HT-29 (cell line): Measurements from ENCODE around the gene TESK1. TPM values are rescaled to one million over a fixed set of nuclear protein-coding genes. Genes with fewer than 3 reads are reported as not detected.

Experiments
- DNase-seq: peaks from one replicate; pipeline ENCODE4 v3.0.0-alpha.2; 2015; ENCODE audit warnings: low spot score
- total RNA-seq: library from RNA; depleted of rRNA; stranded (reverse); fragments of >200 nt; shearing (Covaris generic); gene quantifications from 2 replicates; pipeline ENCODE4 v1.2.3, GENCODE V29; 2014; rRNA removed

Gene TESK1
- 7.7 and 7.9 TPM in 2 replicates for total RNA-seq

- DNase-seq, result peak; percentile 81
Measured at GRCh38 chr9:35604578-35605350, at the start of gene TESK1. TSS of gene TESK1 (plus strand) at chr9:35605262. CDS start at chr9:35605620, 358 bp downstream.

- no peak for DNase-seq
Measured at GRCh38 chr9:35555881-35556280, 49.2 kb upstream of the TESK1 start.

GRCh38 chr9:35556776-35557175, 48.3 kb upstream of the TESK1 start:
- DNase-seq, result no peak

GRCh38 chr9:35557320-35557719, 47.7 kb upstream of the TESK1 start:
- DNase-seq, result no peak

GRCh38 chr9:35558185-35558584, 46.9 kb upstream of the TESK1 start:
- DNase-seq, result no peak

- no peak for DNase-seq
Measured at GRCh38 chr9:35559792-35560530, 45.1 kb upstream of the TESK1 start.

- DNase-seq, result no peak
Measured at GRCh38 chr9:35560625-35561337, 44.3 kb upstream of the TESK1 start.

- no peak for DNase-seq
Measured at GRCh38 chr9:35561468-35562261, 43.4 kb upstream of the TESK1 start.

- no peak for DNase-seq
Measured at GRCh38 chr9:35562895-35563780, 41.9 kb upstream of the TESK1 start.

- no peak for DNase-seq
Measured at GRCh38 chr9:35563791-35564197, 41.3 kb upstream of the TESK1 start.

- no peak for DNase-seq
Measured at GRCh38 chr9:35564658-35565061, 40.4 kb upstream of the TESK1 start.

GRCh38 chr9:35566417-35566816, 38.6 kb upstream of the TESK1 start:
- no peak for DNase-seq

GRCh38 chr9:35568196-35568595, 36.9 kb upstream of the TESK1 start:
- no peak for DNase-seq

- DNase-seq, result no peak
Measured at GRCh38 chr9:35569206-35569605, 35.9 kb upstream of the TESK1 start.

GRCh38 chr9:35570709-35571504, 34.2 kb upstream of the TESK1 start:
- DNase-seq, result no peak

- DNase-seq, result no peak
Measured at GRCh38 chr9:35574578-35575122, 30.4 kb upstream of the TESK1 start.

- no peak for DNase-seq
Measured at GRCh38 chr9:35575478-35575877, 29.6 kb upstream of the TESK1 start.

GRCh38 chr9:35577486-35577885, 27.6 kb upstream of the TESK1 start:
- DNase-seq, result no peak

- DNase-seq, result no peak
Measured at GRCh38 chr9:35579130-35579529, 25.9 kb upstream of the TESK1 start.
